Daoy (cell line): Measurements from ENCODE around the gene SLC8A3. TPM values are rescaled to one million over a fixed set of nuclear protein-coding genes. Genes with fewer than 3 reads are reported as not detected.

Experiments
- DNase-seq: peaks from one replicate; pipeline ENCODE4 v3.0.0-alpha.2; 2015; ENCODE audit warnings: low read depth
- total RNA-seq: library from RNA; depleted of rRNA; stranded (reverse); fragments of >200 nt; shearing (Covaris generic); gene quantifications from 2 replicates; pipeline ENCODE4 v1.2.3, GENCODE V29; 2014; rRNA removed

SLC8A3 gene
- total RNA-seq, 1 experiment from 2014 or later: 0.40 TPM

DNA sequence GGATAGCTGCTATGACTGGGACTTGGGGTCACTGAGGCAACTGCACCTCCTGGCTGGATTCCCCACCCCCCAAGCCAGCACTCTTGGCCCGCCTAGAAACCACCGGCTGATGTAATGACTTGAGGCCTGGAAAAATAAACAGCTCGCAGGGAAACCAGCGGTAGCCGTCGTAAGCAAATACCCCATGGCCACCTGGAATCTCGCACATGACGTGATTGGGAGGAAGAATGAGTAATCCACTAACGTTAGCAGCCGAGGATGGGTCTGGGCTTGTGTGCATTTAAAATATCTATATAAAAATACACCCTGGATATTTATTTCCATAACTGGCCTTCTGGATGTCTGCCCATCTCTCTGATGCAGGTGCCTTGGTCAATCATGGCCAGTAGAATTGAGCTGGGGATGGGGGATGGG lies 189.5 kb downstream of the SLC8A3 start:
- DNase-seq: peak; percentile 96

DNA sequence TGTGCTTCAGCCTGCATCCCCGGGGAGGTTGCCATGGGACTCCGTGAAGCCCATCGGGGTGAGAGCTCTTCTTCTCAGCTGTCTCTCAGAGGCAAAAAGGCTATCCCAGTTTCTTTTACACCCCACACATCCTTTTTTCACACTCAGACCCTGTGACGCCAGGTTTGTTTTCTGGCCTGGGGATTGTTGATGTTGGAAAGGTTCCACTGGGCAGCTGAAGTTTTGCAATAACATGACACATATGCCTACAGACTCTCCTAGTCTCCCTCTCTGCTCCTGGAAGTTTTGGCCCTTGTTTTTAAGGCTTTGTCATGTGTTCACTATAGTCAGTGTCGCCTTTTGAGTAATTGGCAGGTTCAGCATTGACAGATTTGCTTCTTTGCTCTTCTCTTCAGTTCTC lies 190.9 kb downstream of the SLC8A3 start:
- peak; percentile 91 for DNase-seq

DNA sequence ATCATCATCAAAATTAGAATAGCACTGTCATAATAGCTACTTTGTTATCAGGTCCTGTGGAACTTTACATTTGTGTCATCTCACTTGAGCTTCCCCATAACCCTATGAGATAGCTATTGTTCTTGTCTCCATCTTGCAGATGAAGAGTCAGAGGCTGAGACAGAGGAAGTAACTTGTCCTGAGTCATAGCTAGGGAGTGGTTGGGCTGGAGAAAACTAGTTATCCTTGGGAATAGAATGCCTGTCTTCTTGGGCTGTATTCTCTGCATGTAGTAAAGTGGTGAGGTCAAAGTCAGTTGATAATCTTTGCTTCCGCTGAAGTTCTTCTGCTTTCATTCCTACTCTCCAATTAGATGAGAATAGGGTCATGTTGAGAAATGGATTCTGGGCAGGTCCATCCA lies 192.5 kb downstream of the SLC8A3 start:
- DNase-seq: peak; percentile 72

Other genes with a start within 250 kb of the SLC8A3 start
- gene COX16, start 170.7 kb upstream of the SLC8A3 start, total RNA-seq: 107 and 134 TPM in 2 replicates
- 27.2 and 36.0 TPM in 2 replicates for gene SYNJ2BP, start 228.1 kb upstream of the SLC8A3 start, total RNA-seq